WTC11 (cell line): ENCODE data around the gene ASCC3. TPM values are rescaled to one million over a fixed set of nuclear protein-coding genes. Genes with fewer than 3 reads are reported as not detected.

Source experiments
- ATAC-seq: fragments of 200-7000 bp; cut with Tn5 transposase; 2 replicates; pipeline ENCODE4 v1.10.0; 2021; ENCODE audit warnings: mild to moderate bottlenecking, moderate library complexity
- CTCF ChIA-PET: fragments of 300-600 bp; sonication (Branson Sonifier 250); formaldehyde crosslinking; loops from one replicate; lab custom pipeline; 2021; ENCODE audit warnings: antibody characterized with exemption; lab: Charles Lee
- POLR2A ChIA-PET: fragments of 350-600 bp; sonication (Branson Sonifier 250); formaldehyde crosslinking; loops from one replicate; lab custom pipeline; 2021; ENCODE audit warnings: antibody characterized with exemption; lab: Charles Lee
- DNase-seq: peaks from one replicate; pipeline ENCODE4 v3.0.0; 2021; ENCODE audit warnings: low spot score
- H3K27ac Mint-ChIP-seq: 2 replicates; pipeline ENCODE4 v1.8.0; 2021; ENCODE audit warnings: mixed read lengths
- H3K27me3 Mint-ChIP-seq: 2 replicates; pipeline ENCODE4 v1.8.0; 2021; ENCODE audit warnings: low read depth, mild to moderate bottlenecking, moderate library complexity, mixed read lengths
- H3K36me3 Mint-ChIP-seq: 2 replicates; pipeline ENCODE4 v1.8.0; 2021; ENCODE audit warnings: mixed read lengths
- H3K4me1 Mint-ChIP-seq: 2 replicates; pipeline ENCODE4 v1.8.0; 2022; ENCODE audit warnings: mixed read lengths
- H3K4me3 Mint-ChIP-seq: 2 replicates; pipeline ENCODE4 v1.8.0; 2021; ENCODE audit warnings: mild to moderate bottlenecking, moderate library complexity, mixed read lengths
- H3K9me3 Mint-ChIP-seq: 2 replicates; pipeline ENCODE4 v1.8.0; 2021; ENCODE audit warnings: mixed read lengths
- AFF4 ChIP-seq: sonication (generic); formaldehyde crosslinking; IDR thresholded peaks from 2 replicates; pipeline ENCODE4 v1.8.1; 2023; ENCODE audit warnings: mild to moderate bottlenecking, missing genetic modification reagents, borderline replicate concordance
- ATF1 ChIP-seq: sonication (generic); formaldehyde crosslinking; IDR thresholded peaks from 2 replicates; pipeline ENCODE4 v1.8.1; 2023; ENCODE audit warnings: mild to moderate bottlenecking, moderate library complexity, missing genetic modification reagents
- ESRRA ChIP-seq: sonication (generic); formaldehyde crosslinking; IDR thresholded peaks from 2 replicates; pipeline ENCODE4 v1.8.1; 2022; ENCODE audit warnings: mild to moderate bottlenecking, missing genetic modification reagents, borderline replicate concordance
- ETV6 ChIP-seq: sonication (generic); formaldehyde crosslinking; IDR thresholded peaks from 2 replicates; pipeline ENCODE4 v1.8.1; 2022; ENCODE audit warnings: mild to moderate bottlenecking, missing genetic modification reagents
- GRHL2 ChIP-seq: fragments of 250-450 bp; sonication (Bioruptor Pico); IDR thresholded peaks from 2 replicates; pipeline ENCODE4 v1.8.0; 2022; ENCODE audit warnings: mild to moderate bottlenecking, moderate library complexity; ENCODE audit not compliant: insufficient replicate concordance, severe bottlenecking
- HMGXB4 ChIP-seq: sonication (generic); formaldehyde crosslinking; IDR thresholded peaks from 2 replicates; pipeline ENCODE4 v1.8.1; 2023; ENCODE audit warnings: mild to moderate bottlenecking, moderate library complexity, missing genetic modification reagents
- NFE2L1 ChIP-seq: sonication (generic); formaldehyde crosslinking; IDR thresholded peaks from 2 replicates; pipeline ENCODE4 v1.8.1; 2023; ENCODE audit warnings: missing genetic modification reagents
- NR3C1 ChIP-seq: sonication (generic); formaldehyde crosslinking; conservative IDR thresholded peaks from 2 replicates; pipeline ENCODE4 v1.8.1; 2023; ENCODE audit warnings: low read depth, mild to moderate bottlenecking, missing genetic modification reagents
- PREB ChIP-seq: sonication (generic); formaldehyde crosslinking; IDR thresholded peaks from 2 replicates; pipeline ENCODE4 v1.8.1; 2022; ENCODE audit warnings: mild to moderate bottlenecking, missing genetic modification reagents, moderate library complexity, borderline replicate concordance
- TCF7 ChIP-seq: sonication (generic); formaldehyde crosslinking; IDR thresholded peaks from 2 replicates; pipeline ENCODE4 v1.8.0; 2022; ENCODE audit warnings: mild to moderate bottlenecking, low read depth, missing genetic modification reagents, moderate library complexity
- USF1 ChIP-seq: sonication (generic); formaldehyde crosslinking; IDR thresholded peaks from 2 replicates; pipeline ENCODE4 v1.8.0; 2022; ENCODE audit warnings: mild to moderate bottlenecking, missing genetic modification reagents
- ZNF423 ChIP-seq: fragments of 250-450 bp; sonication (Bioruptor Pico); IDR thresholded peaks from 2 replicates; pipeline ENCODE4 v2.1.2; 2022; ENCODE audit warnings: mild to moderate bottlenecking, moderate library complexity
- ZSCAN18 ChIP-seq: fragments of 250-450 bp; sonication (Bioruptor Pico); IDR thresholded peaks from 2 replicates; pipeline ENCODE4 v2.1.2; 2022; ENCODE audit warnings: mild to moderate bottlenecking, moderate library complexity
- total RNA-seq: library from RNA; stranded (reverse); gene quantifications from 3 replicates; pipeline ENCODE4 v1.2.3, GENCODE V29; 2021

Gene ASCC3
- total RNA-seq, 1 experiment from 2014 or later = 80.7 TPM

- TF ChIP-seq USF1 (CRISPR knock-in tag) (no peak), PREB (CRISPR knock-in tag) (no peak), ZSCAN18 (no peak), TCF7 (no peak), ETV6 (CRISPR knock-in tag) (no peak), NFE2L1 (CRISPR knock-in tag) (no peak)
Observed at GRCh38 chr6:100633096-100633777, 247.9 kb downstream of the ASCC3 start (continued).

- no peak overlapping the region for H3K4me3 Mint-ChIP-seq
- POLR2A ChIA-PET = interaction anchor here (0.6 kb wide), 1 partner anchor 756 kb away, joined by 3 read pairs; no protein-coding TSS in a partner anchor
- no peak overlapping the region for H3K27ac Mint-ChIP-seq
- TF ChIP-seq AFF4 (CRISPR knock-in tag) = no peak
- TF ChIP-seq NR3C1 = no peak
- no peak for TF ChIP-seq ESRRA
- TF ChIP-seq HMGXB4 (CRISPR knock-in tag) = no peak
- TF ChIP-seq ATF1 (CRISPR knock-in tag) = no peak
- TF ChIP-seq GRHL2 (CRISPR knock-in tag) = no peak
- no peak for TF ChIP-seq ZNF423 (CRISPR knock-in tag)
- TF ChIP-seq, all 79 proteins: peak for 0
- no peak for DNase-seq
- Mint-ChIP-seq H3K27me3 (no peaks in the 10 kb centered on the region), H3K9me3 (no peaks in the 10 kb centered on the region), H3K36me3 (peaks cover 6% of the 10 kb centered on the region; the same call in 1 of the 2 replicates), H3K4me1 (no peaks in the 10 kb centered on the region)
- ATAC-seq = no peak
- CTCF ChIA-PET = no interaction called here
Observed at GRCh38 chr6:100630536-100630935, 250.6 kb downstream of the ASCC3 start.
